Left ventricle myocardium inferior (tissue), 1 donor: ENCODE data around the gene CCT7. TPM values are rescaled to one million over a fixed set of nuclear protein-coding genes. Genes with fewer than 3 reads are reported as not detected.
"Not testable (repeated sequence)": the region's sequence is repeated elsewhere in the genome, so short reads cannot be mapped to it uniquely, and the experiment has no call there.

ENCODE experiments used
- DNase-seq: peaks from one replicate; pipeline ENCODE4 v3.0.0-alpha.2; 2020
- H3K27ac ChIP-seq: fragments of 200-600 bp; replicated peaks from 2 replicates; pipeline ENCODE4 v1.8.0; 2021
- H3K27me3 ChIP-seq: fragments of 200-600 bp; 2 replicates; pipeline ENCODE4 v1.8.0; 2021; ENCODE audit warnings: low read depth
- H3K36me3 ChIP-seq: fragments of 200-600 bp; 2 replicates; pipeline ENCODE4 v1.8.0; 2021
- H3K4me1 ChIP-seq: fragments of 200-600 bp; 2 replicates; pipeline ENCODE4 v1.8.0; 2021
- H3K4me3 ChIP-seq: fragments of 200-600 bp; 2 replicates; pipeline ENCODE4 v1.8.0; 2021; ENCODE audit warnings: mild to moderate bottlenecking, moderate library complexity
- H3K9me3 ChIP-seq: fragments of 200-600 bp; replicated peaks from 2 replicates; pipeline ENCODE4 v1.8.0; 2021
- intact Hi-C: fragments of 100-400 bp; cut with micrococcal nuclease; formaldehyde crosslinking; loops from one replicate; pipeline ENCODE4 v1.11.0; 2022
- long read RNA-seq: library from polyadenylated mRNA; unstranded; transcript quantifications from one replicate; pipeline ENCODE4 v2.0.0, GENCODE V29; 2021
- total RNA-seq: library from RNA; stranded (reverse); fragmentation: NEBNext Ultra II Directional; extraction: Animal tissue kit (Norgen Biotek cat#: 25700); gene quantifications from one replicate; pipeline ENCODE4 v1.2.1, GENCODE V29; 2021
- TF ChIP-seq, protein P1 (sequence below): fragments of 200-600 bp; IDR thresholded peaks from 2 replicates; pipeline ENCODE4 v1.8.0; 2021; ENCODE audit warnings: antibody characterized with exemption, mild to moderate bottlenecking, borderline replicate concordance
- donor health status: DM: no; HTN: yes; CAD: no; lungs with severe emphysema.

Gene CCT7
- 197 TPM for total RNA-seq
- long read RNA-seq, transcript CCT7-201 (12 exons, 1,916 nt) = major isoform, 299 of 322 reads
- long read RNA-seq, transcript CCT7-215 (13 exons, 2,031 nt) = minor isoform, 5 of 322 reads
- long read RNA-seq, partial matches to known transcripts = 11 of 322 reads
- long read RNA-seq, other reads (novel, unspliced or antisense) = 6 of 322 reads

DNA sequence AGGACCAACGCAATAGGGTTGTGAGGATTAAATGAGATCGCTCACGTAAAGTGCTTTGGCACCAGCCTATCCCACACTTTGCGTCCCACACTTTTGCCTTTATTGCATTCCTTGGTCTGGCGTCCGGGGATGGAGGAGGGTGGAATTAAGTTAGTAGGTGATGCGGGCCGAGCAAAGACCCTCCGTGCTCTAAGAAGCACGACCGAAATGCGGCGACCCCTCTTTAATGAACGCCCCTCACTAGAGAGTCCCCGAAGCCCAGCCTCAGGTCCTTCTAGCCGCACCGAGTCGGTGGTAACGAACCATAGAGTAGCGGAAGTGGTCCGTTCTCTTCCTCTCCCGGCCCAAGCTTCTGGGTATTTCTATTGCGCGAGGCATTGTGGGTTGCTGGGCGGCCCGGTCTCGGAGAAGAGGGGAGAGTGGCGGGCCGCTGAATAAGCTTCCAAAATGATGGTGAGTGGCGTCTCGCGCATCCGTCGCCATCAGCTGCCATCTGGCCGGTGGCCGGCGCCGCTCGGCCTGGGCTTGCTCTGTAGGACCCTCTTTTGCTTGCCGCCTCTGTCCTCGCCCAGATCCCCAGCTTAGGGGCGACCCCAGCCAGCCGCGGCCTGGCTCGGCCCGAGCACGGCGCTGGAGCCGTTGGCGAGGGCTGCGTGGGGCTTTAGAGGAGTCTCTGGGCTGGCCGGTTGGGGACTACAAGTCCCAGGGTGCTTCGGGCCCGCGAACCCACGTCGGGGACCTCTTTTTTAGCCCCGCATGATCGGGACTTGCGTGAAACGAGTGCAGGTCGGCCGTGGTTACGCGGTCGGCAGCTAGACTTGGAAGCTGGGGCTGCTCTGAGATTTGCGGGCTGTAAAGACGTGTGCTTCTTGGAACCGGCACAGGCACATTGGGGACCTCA is at the start of gene CCT7:
Gene CCT7 (plus strand): TSS at position 377 of the 901 bp plus-strand sequence. CDS start 71 bp downstream, at position 448.
- H3K4me3 ChIP-seq = peak within 1 kb of the TSS; percentile 91
- H3K9me3 ChIP-seq = no peaks in the 10 kb centered on the region
- H3K27me3 ChIP-seq = no peaks in the 10 kb centered on the region
- intact Hi-C loops = no loop called here
- H3K36me3 ChIP-seq = peaks cover 15% of the 10 kb centered on the region
- peak within 1 kb of the TSS; percentile 97 for H3K27ac ChIP-seq
- peak; percentile 85 for DNase-seq
- H3K4me1 ChIP-seq = peaks cover 72% of the 10 kb centered on the region
- TF ChIP-seq, protein P1, sequence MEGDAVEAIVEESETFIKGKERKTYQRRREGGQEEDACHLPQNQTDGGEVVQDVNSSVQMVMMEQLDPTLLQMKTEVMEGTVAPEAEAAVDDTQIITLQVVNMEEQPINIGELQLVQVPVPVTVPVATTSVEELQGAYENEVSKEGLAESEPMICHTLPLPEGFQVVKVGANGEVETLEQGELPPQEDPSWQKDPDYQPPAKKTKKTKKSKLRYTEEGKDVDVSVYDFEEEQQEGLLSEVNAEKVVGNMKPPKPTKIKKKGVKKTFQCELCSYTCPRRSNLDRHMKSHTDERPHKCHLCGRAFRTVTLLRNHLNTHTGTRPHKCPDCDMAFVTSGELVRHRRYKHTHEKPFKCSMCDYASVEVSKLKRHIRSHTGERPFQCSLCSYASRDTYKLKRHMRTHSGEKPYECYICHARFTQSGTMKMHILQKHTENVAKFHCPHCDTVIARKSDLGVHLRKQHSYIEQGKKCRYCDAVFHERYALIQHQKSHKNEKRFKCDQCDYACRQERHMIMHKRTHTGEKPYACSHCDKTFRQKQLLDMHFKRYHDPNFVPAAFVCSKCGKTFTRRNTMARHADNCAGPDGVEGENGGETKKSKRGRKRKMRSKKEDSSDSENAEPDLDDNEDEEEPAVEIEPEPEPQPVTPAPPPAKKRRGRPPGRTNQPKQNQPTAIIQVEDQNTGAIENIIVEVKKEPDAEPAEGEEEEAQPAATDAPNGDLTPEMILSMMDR = no peak

DNA sequence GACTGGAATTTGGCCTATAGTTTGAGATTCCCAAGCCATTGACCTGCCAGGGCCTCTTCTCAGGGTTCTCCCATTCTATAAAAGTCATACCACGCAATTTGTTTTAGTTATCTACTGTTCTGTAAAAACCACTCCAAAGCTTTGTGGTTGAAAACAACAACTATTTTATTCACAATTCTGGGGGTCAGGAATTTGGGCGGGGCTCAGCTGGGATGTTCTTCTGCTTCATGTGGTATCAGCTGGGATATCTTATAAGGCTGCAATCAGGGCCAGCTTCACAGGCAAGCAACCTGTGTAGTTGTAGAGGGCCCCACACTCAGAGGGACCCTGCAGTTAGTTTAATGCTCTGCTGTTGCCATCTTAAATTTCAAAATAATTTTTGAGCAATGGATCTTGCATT is 48.1 kb upstream of the CCT7 start:
- DNase-seq = no peak
- Histone ChIP-seq H3K4me3 (no peak overlapping the region), H3K36me3 (no peaks in the 10 kb centered on the region), H3K27ac (no peak overlapping the region), H3K27me3 (peaks cover 49% of the 10 kb centered on the region), H3K9me3 (peaks cover 12% of the 10 kb centered on the region), H3K4me1 (no peaks in the 10 kb centered on the region)
- TF ChIP-seq, protein P1 = no peak
- intact Hi-C loops = no loop called here

DNA sequence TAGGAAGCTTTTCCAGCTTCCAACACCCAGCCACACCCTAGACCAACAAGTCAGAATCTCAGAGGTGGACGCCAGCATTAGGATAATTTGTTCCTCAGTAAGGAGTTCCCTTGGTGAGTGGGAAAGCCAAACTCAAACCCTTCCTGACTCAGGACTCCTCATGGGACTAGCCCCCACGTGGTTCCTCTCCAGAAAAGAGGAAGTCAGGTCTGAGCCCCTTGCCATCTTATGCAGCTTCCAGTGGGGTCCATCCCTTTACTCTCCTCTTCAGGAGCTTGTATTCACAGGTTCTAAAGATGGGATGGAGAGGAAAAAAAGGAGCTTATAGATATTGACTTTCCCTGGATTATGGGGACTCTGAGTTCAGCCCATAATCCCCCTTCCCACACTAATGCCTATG is 46.6 kb upstream of the CCT7 start:
- H3K4me3 ChIP-seq = no peak overlapping the region
- TF ChIP-seq, protein P1 = no peak
- H3K36me3 ChIP-seq = no peaks in the 10 kb centered on the region
- H3K27me3 ChIP-seq = peaks cover 44% of the 10 kb centered on the region
- H3K9me3 ChIP-seq = peaks cover 12% of the 10 kb centered on the region
- H3K4me1 ChIP-seq = no peaks in the 10 kb centered on the region
- intact Hi-C loops = no loop called here
- no peak overlapping the region for H3K27ac ChIP-seq
- no peak for DNase-seq

DNA sequence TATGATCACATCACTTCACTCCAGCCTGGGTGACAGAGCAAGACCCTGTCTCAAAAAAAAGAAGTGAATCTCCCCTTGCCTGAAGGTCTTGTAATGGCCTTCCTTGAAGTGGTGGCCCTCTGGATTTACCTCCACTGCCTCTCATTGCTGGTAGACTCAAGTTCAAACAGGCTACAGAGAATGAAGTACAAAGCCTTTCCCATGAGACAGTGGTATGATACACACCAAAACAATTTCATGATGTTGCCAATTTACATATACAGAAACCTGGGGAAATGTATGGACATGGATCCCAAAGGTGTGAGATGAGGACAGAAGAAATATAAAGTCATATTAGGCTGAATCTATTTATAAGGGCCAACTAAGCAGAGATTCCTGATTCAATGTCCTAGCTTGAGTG is 36.5 kb upstream of the CCT7 start:
- no peaks in the 10 kb centered on the region for H3K36me3 ChIP-seq
- peaks cover 73% of the 10 kb centered on the region for H3K27me3 ChIP-seq
- no peak overlapping the region for H3K4me3 ChIP-seq
- peaks cover 9% of the 10 kb centered on the region for H3K4me1 ChIP-seq
- no peak for DNase-seq
- intact Hi-C loops = no loop called here
- no peaks in the 10 kb centered on the region for H3K9me3 ChIP-seq
- H3K27ac ChIP-seq = no peak overlapping the region
- TF ChIP-seq, protein P1 = no peak

DNA sequence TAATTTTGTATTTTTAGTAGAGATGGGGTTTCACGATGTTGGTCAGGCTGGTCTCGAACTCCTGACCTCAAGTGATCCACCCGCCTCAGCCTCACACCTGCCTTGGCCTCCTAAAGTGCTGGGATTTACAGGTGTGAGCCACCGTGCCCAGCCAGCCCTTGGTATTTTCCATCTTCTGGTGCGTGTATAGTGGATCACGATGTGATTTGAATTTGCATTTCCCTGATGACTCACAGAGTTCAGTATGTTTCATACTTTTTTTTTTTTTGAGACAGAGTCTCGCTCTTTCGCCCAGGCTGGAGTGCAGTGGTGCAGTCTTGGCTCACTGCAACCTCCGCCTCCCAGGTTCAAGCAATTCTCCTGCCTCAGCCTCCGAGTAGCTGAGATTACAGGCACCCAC is 33.8 kb upstream of the CCT7 start:
- H3K27ac ChIP-seq, H3K4me3 ChIP-seq, intact Hi-C loops, H3K36me3 ChIP-seq, DNase-seq, H3K9me3 ChIP-seq: not testable (repeated sequence)
- H3K4me1 ChIP-seq = peaks cover 16% of the 10 kb centered on the region
- peaks cover 95% of the 10 kb centered on the region for H3K27me3 ChIP-seq
